Left hindlimb (tissue), 1 donor: ENCODE results near the gene SPIRE1.

Experiments
- DNase-seq: peaks from one replicate; pipeline ENCODE4 v3.0.0-alpha.2; 2018

SPIRE1 gene

GRCh38 chr18:12657684-12658425 is at the start of gene SPIRE1:
Gene SPIRE1, minus strand, starts transcription at chr18:12658107. Its CDS starts 241 bp downstream, at chr18:12657866.
- DNase-seq: peak; percentile 74

GRCh38 chr18:12703664-12704063 is 45.8 kb upstream of the SPIRE1 start:
- DNase-seq: peak; percentile 31

- no peak for DNase-seq
These were observed 45.2 kb upstream of the SPIRE1 start for GRCh38 chr18:12703096-12703567.

GRCh38 chr18:12702221-12703095 is 44.6 kb upstream of the SPIRE1 start, which contains the start of the genes CEP76 and PSMG2:
Gene CEP76, minus strand, starts transcription at chr18:12702723. Its CDS starts 175 bp downstream, at chr18:12702548.
Gene PSMG2, plus strand, starts transcription at chr18:12703042. Its CDS starts 66 bp downstream, at chr18:12703108.
- DNase-seq: peak; percentile 94

- no peak for DNase-seq
These were observed 43.3 kb upstream of the SPIRE1 start for GRCh38 chr18:12701161-12701560.

- DNase-seq: no peak
These were observed 41.8 kb upstream of the SPIRE1 start for GRCh38 chr18:12699747-12700146.

- no peak for DNase-seq
These were observed 36.1 kb upstream of the SPIRE1 start for GRCh38 chr18:12694032-12694431.

- DNase-seq: no peak
These were observed 34.3 kb upstream of the SPIRE1 start for GRCh38 chr18:12692206-12692605.

- DNase-seq: no peak
These were observed 31.4 kb upstream of the SPIRE1 start for GRCh38 chr18:12689256-12689850.

- DNase-seq: no peak
These were observed 28.2 kb upstream of the SPIRE1 start for GRCh38 chr18:12686100-12686499.

GRCh38 chr18:12679183-12679786 is 21.4 kb upstream of the SPIRE1 start:
- peak; percentile 67 for DNase-seq

GRCh38 chr18:12668041-12668440 is 10.1 kb upstream of the SPIRE1 start:
- no peak for DNase-seq

- DNase-seq: peak; percentile 36
These were observed 2.1 kb upstream of the SPIRE1 start for GRCh38 chr18:12659904-12660605.

GRCh38 chr18:12658426-12659138 is 675 bp upstream of the SPIRE1 start:
- DNase-seq: peak; percentile 48

- peak; percentile 59 for DNase-seq
These were observed 796 bp downstream of the SPIRE1 start for GRCh38 chr18:12656938-12657683.

- DNase-seq: no peak
These were observed 1.3 kb downstream of the SPIRE1 start for GRCh38 chr18:12656605-12656937.

GRCh38 chr18:12654971-12655370 is 2.9 kb downstream of the SPIRE1 start:
- DNase-seq: no peak

GRCh38 chr18:12652861-12653401 is 5.0 kb downstream of the SPIRE1 start:
- no peak for DNase-seq

GRCh38 chr18:12651651-12652050 is 6.3 kb downstream of the SPIRE1 start:
- DNase-seq: no peak

- DNase-seq: no peak
These were observed 10.1 kb downstream of the SPIRE1 start for GRCh38 chr18:12647773-12648172.
